Body of pancreas (tissue), 4 donors: ENCODE data around the gene VPS41. TPM values are rescaled to one million over a fixed set of nuclear protein-coding genes. Genes with fewer than 3 reads are reported as not detected.

Source experiments
- ATAC-seq: fragments of 150-250 bp; one replicate; pipeline ENCODE4 v1.9.1; 2016
- DNase-seq, 4 donors: peaks; one replicate each; pipeline ENCODE4 v3.0.0-alpha.2; 2019
- H3K27ac ChIP-seq, 4 donors: fragments of 200-600 bp; sonication (generic); 1 replicate in 3 of 4; 2 replicates in 1 of 4; pipeline versions ENCODE4 v1.5.1 to v1.6.1; 2016 to 2019; ENCODE audit warnings: mild to moderate bottlenecking in 1 of 4, mixed read lengths in 1 of 4, moderate library complexity in 1 of 4
- H3K27me3 ChIP-seq, 2 donors: fragments of 200-600 bp; sonication (generic); one replicate each; pipeline ENCODE4 v1.6.0; 2016; ENCODE audit warnings: mild to moderate bottlenecking in 1 of 2
- H3K36me3 ChIP-seq, 2 donors: fragments of 200-600 bp; sonication (generic); replicated peaks in 1 of 2; 2 replicates each; pipeline ENCODE4 v1.5.1; 2016; ENCODE audit warnings: low read depth in 2 of 2; ENCODE audit not compliant: insufficient read depth in 1 of 2
- H3K4me1 ChIP-seq: fragments of 200-600 bp; sonication (generic); one replicate; pipeline ENCODE4 v1.6.0; 2016
- H3K4me3 ChIP-seq, 2 donors: fragments of 200-600 bp; sonication (generic); 1 replicate in 1 of 2; 2 replicates in 1 of 2; pipeline ENCODE4 v1.5.1; 2016 to 2019
- H3K9me3 ChIP-seq, 3 donors: fragments of 200-600 bp; sonication (generic); 1 replicate in 2 of 3; 2 replicates in 1 of 3; pipeline ENCODE4 v1.5.1; 2016
- CTCF ChIP-seq, 7 experiments: fragments of 450-650 bp in 4 of 7; fragments of 200-600 bp in 3 of 7; sonication (generic) in 3 of 7; IDR thresholded peaks; one replicate each; pipeline ENCODE4 v1.5.1; 2016 to 2019; ENCODE audit warnings: antibody characterized with exemption in 7 of 7
- POLR2A ChIP-seq, 3 donors: fragments of 450-650 bp; IDR thresholded peaks; one replicate each; pipeline ENCODE4 v1.6.1; 2016; ENCODE audit warnings: antibody characterized with exemption in 3 of 3, mild to moderate bottlenecking in 2 of 3
- WGBS, 2 donors: methylation state at CpG; one replicate each; pipeline ENCODE4 v1.1.5; 2017; 5-methylcytosine and 5-hydroxymethylcytosine counted together
- intact Hi-C: fragments of 100-400 bp; cut with DNase I; formaldehyde crosslinking; loops from one replicate; pipeline ENCODE4 v1.15.1; 2023
- total RNA-seq, 2 donors: library from RNA; depleted of rRNA; stranded (reverse); fragments of >200 nt; gene quantifications; one replicate each; pipeline ENCODE4 v1.1.0, GENCODE V29; 2016

The VPS41 gene
- total RNA-seq, 2 donors from 2014 or later = 18.1 to 53.2 TPM

GRCh38 chr7:38863601-38864291 lies 45.2 kb downstream of the VPS41 start:
- peak; percentile 100 for ATAC-seq
- intact Hi-C loops = no loop called here
- H3K4me3 ChIP-seq = no peak overlapping the region
- no peaks in the 10 kb centered on the region for H3K27me3 ChIP-seq
- peak overlapping the region; percentile 55 to 90 (median 72) for H3K27ac ChIP-seq
- TF ChIP-seq CTCF (IDR thresholded peaks at IDR 0.05) (peak in 1 of 7 experiments; percentile 17), POLR2A (IDR thresholded peaks at IDR 0.05) (peak in 2 of 3 donors; percentile 58 to 63)
- 21 to 22% methylated on average over 7 of the region's 7 CpGs for WGBS, 2 donors
- H3K9me3 ChIP-seq = no peaks in the 10 kb centered on the region
- no peaks in the 10 kb centered on the region for H3K36me3 ChIP-seq
- peaks cover 14% of the 10 kb centered on the region for H3K4me1 ChIP-seq
- peak; percentile 84 to 95 (median 91) for DNase-seq

DNA sequence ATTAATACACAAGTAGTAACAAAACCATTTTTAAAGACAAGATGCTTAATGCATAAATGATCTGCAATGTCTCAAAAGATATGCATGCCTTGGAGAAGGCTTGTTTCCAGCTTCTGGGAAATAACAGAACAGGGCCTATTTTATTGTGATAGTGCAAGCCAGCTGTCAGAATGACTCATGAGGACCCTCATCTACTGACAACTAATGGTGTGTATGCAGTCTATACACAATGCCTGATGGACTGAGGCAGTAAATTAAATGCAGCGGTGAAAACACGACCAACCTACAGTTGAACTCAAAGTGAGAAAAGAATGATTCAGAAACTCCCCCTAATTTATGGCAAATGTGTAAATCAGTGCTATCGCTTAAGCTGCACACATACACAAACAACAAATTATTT lies 46.3 kb downstream of the VPS41 start:
- H3K27ac ChIP-seq = peak overlapping the region; percentile 27 to 90 (median 72)
- H3K36me3 ChIP-seq = no peaks in the 10 kb centered on the region
- 79 to 91% methylated on average over 3 of the region's 3 CpGs for WGBS, 2 donors
- no peaks in the 10 kb centered on the region for H3K27me3 ChIP-seq
- TF ChIP-seq POLR2A (IDR thresholded peaks at IDR 0.05) (no peak), CTCF (IDR thresholded peaks at IDR 0.05) (no peak)
- DNase-seq (no peak), ATAC-seq (no peak)
- intact Hi-C loops = no loop called here
- H3K4me3 ChIP-seq = no peak overlapping the region
- peaks cover 14% of the 10 kb centered on the region for H3K4me1 ChIP-seq
- no peaks in the 10 kb centered on the region for H3K9me3 ChIP-seq

- intact Hi-C loops = no loop called here
- Histone ChIP-seq H3K36me3 (no peaks in the 10 kb centered on the region), H3K9me3 (no peaks in the 10 kb centered on the region), H3K4me3 (no peak overlapping the region), H3K27ac (no peak overlapping the region), H3K4me1 (peaks cover 3% of the 10 kb centered on the region), H3K27me3 (no peaks in the 10 kb centered on the region)
- DNase-seq (no peak), ATAC-seq (no peak)
- WGBS, 2 donors = 84 to 87% methylated on average over 5 of the region's 5 CpGs
- TF ChIP-seq POLR2A (IDR thresholded peaks at IDR 0.05) = no peak
- no peak for TF ChIP-seq CTCF (IDR thresholded peaks at IDR 0.05)
Measured at GRCh38 chr7:38858259-38858884, 50.6 kb downstream of the VPS41 start.

GRCh38 chr7:38855867-38856266 lies 53.1 kb downstream of the VPS41 start:
- Histone ChIP-seq H3K27ac (no peak overlapping the region), H3K9me3 (no peaks in the 10 kb centered on the region), H3K4me1 (no peaks in the 10 kb centered on the region), H3K4me3 (no peak overlapping the region), H3K36me3 (no peaks in the 10 kb centered on the region), H3K27me3 (no peaks in the 10 kb centered on the region)
- 94 to 100% methylated on average over 2 of the region's 2 CpGs for WGBS, 2 donors
- no peak for DNase-seq
- no peak for TF ChIP-seq POLR2A (IDR thresholded peaks at IDR 0.05)
- no peak for TF ChIP-seq CTCF (IDR thresholded peaks at IDR 0.05)
- intact Hi-C loops = no loop called here
- ATAC-seq = no peak
